OCI-LY7 (cell line): Measurements from ENCODE around the gene GAB4.
"Not testable (repeated sequence)": the region's sequence is repeated elsewhere in the genome, so short reads cannot be mapped to it uniquely, and the experiment has no call there.

ENCODE experiments used
- EZH2phosphoT487 ChIP-seq: fragments of 200-600 bp; sonication (generic); IDR thresholded peaks from 2 replicates; pipeline ENCODE4 v1.6.1; 2018; ENCODE audit warnings: low read depth, borderline replicate concordance, mild to moderate bottlenecking, mixed run types, antibody characterized with exemption, low read length, moderate library complexity, mixed read lengths
- TF ChIP-seq, protein P1 (sequence below): fragments of 200-600 bp; sonication (generic); conservative IDR thresholded peaks from 2 replicates; pipeline ENCODE4 v1.5.1; 2014; ENCODE audit warnings: mild to moderate bottlenecking, antibody characterized with exemption, low read length, moderate library complexity, mixed read lengths

DNA sequence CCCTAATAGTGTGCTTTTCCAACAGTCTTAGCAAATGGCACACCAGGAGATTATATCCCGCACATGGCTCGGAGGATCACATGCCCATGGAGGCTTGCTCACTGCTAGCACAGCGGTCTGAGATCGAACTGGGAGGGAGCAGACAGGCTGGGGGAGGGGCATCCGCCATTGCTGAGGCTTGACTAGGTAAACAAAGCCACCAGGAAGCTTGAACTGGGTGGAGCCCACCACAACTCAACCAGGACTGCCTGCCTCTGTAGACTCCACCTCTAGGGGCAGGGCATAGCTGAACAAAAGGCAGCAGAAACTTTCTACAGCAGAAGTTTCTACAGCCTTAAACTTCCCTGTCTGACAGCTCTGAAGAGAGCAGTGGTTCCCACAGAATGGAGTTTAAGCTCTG, 16.4 kb upstream of the GAB4 start:
- TF ChIP-seq, protein P1, sequence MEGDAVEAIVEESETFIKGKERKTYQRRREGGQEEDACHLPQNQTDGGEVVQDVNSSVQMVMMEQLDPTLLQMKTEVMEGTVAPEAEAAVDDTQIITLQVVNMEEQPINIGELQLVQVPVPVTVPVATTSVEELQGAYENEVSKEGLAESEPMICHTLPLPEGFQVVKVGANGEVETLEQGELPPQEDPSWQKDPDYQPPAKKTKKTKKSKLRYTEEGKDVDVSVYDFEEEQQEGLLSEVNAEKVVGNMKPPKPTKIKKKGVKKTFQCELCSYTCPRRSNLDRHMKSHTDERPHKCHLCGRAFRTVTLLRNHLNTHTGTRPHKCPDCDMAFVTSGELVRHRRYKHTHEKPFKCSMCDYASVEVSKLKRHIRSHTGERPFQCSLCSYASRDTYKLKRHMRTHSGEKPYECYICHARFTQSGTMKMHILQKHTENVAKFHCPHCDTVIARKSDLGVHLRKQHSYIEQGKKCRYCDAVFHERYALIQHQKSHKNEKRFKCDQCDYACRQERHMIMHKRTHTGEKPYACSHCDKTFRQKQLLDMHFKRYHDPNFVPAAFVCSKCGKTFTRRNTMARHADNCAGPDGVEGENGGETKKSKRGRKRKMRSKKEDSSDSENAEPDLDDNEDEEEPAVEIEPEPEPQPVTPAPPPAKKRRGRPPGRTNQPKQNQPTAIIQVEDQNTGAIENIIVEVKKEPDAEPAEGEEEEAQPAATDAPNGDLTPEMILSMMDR = not testable (repeated sequence)
- not testable (repeated sequence) for TF ChIP-seq EZH2phosphoT487
